Epithelial cell of proximal tubule (primary cell): ENCODE results near the gene GRIA1. TPM values are rescaled to one million over a fixed set of nuclear protein-coding genes. Genes with fewer than 3 reads are reported as not detected.
"Not testable (repeated sequence)": the region's sequence is repeated elsewhere in the genome, so short reads cannot be mapped to it uniquely, and the experiment has no call there.

Experiments used
- DNase-seq: peaks from one replicate; pipeline ENCODE4 v3.0.0-alpha.2; 2011; ENCODE audit warnings: low read depth
- H3K4me3 ChIP-seq: 2 replicates; pipeline ENCODE4 v1.5.1; 2011; ENCODE audit warnings: low read depth, mild to moderate bottlenecking, low read length
- CTCF ChIP-seq: conservative IDR thresholded peaks from 2 replicates; pipeline ENCODE4 v1.5.1; 2012; ENCODE audit warnings: low read depth, mild to moderate bottlenecking, low read length
- total RNA-seq: library from RNA; depleted of rRNA; stranded (reverse); fragments of >200 nt; gene quantifications from 2 replicates; pipeline ENCODE4 v1.2.3, GENCODE V29; 2015

Gene GRIA1
- total RNA-seq, 1 donor from 2014 or later = not detected

DNA sequence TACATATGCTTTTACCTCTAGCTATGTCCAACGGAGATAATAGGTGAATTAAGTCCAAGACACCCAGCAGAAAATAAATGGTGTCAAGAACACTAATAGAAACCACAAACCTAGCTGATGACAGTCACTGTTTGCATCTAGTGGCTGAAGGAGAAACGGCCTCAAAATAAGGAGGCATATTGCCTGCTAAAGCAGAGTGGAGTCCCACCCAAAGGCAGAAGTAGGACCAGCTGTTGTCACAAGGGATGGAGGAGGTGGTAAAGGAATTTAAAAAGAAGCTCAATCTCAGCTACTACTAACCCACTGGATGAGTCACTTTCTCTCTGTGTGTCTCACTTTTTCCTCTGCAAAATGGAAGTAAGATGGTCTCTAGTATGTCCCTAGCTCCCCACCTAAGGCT, 224.3 kb downstream of the GRIA1 start:
- no peak for DNase-seq
- no peak for TF ChIP-seq CTCF
- H3K4me3 ChIP-seq = no peak overlapping the region

- no peak overlapping the region for H3K4me3 ChIP-seq
- TF ChIP-seq CTCF = no peak
- no peak for DNase-seq
Observed at GRCh38 chr5:153717287-153717686, 226.8 kb downstream of the GRIA1 start.

DNA sequence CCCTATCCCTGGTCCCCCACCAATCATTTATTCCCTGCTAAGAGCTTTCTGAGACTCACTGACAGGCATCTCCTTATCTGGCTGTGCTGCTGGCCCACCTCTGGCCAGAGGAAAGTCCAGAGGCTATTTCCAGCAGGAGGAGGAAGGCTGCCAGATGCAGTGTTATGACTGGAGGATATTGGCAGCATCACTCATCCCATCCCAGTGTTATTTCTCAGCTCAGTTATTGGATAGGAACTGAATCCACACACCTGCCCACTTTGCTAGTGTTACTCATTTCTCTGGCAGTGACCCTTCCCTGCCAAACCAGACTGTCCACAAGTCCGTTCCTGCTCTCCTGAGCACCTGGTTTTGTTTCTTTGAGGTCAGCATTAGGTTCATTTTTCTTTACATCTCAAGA, 228.2 kb downstream of the GRIA1 start:
- no peak for TF ChIP-seq CTCF
- H3K4me3 ChIP-seq = no peak overlapping the region
- DNase-seq = no peak

DNA sequence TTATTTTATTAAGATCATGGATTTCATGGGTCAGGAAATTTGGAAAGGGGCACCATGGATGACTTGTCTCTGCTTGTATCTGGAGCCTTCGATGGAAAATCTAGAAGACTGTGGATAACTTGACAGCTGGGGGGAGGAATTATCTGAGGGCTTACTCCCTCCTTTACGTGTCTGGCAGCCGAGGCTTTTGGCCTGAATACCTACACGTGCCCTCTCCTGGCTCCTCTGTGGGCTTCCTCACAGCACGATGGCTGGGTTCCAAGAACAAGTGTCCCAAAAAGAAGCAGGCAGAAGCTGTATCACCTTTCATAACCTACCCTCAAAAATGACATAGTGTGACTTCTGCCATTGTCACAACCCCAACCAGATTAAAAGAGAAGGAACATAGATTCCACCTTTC, 228.9 kb downstream of the GRIA1 start:
- no peak overlapping the region for H3K4me3 ChIP-seq
- no peak for DNase-seq
- TF ChIP-seq CTCF = no peak

DNA sequence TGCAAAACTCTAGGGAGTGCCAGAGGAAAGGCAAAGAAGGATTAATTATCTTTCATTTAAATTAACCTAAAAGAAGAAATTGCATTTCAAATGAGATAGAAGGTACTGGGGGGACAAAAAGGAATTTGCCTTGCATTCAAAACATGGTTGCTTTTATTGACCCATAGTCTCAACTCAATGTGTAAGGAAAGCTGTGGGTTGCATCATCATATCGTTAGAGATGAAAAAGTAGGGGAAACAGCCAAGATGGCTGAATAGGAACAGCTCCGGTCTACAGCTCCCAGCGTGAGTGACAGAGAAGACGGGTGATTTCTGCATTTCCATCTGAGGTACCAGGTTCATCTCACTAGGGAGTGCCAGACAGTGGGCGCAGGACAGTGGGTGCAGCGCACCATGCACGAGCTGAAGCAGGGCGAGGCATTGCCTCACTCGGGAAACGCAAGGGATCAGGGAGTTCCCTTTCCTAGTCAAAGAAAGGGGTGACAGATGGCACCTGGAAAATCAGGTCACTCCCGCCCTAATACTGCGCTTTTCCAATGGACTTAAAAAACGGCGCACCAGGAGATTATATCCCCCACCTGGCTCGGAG, 232.6 kb downstream of the GRIA1 start:
- not testable (repeated sequence) for DNase-seq, H3K4me3 ChIP-seq

DNA sequence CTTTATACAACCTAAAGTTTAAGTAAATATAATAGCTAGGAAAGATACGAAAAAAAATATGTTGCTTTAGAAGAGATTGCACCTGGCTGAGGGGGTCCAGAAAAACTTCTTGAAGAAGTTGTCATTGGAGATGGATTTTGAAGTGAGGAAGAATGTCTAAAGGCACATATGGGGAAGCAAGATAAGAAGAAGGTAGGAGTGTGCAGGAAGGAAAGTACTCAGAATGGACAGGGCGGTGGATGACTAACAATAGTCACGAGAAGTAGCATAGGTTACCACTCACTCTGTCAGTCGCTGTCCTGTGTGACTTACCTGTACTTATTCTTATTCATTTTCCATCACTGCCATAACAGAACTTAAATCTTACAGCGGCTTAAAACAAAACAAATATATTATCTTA, 251.6 kb downstream of the GRIA1 start:
- no peak for TF ChIP-seq CTCF
- DNase-seq = no peak
- no peak overlapping the region for H3K4me3 ChIP-seq

GRCh38 chr5:153744751-153745150, 254.3 kb downstream of the GRIA1 start:
- H3K4me3 ChIP-seq = no peak overlapping the region
- TF ChIP-seq CTCF = no peak
- DNase-seq = no peak
